Stimulated activated CD8-positive, alpha-beta memory T cell treated with anti-CD3 and anti-CD28 coated beads, Interleukin-7, amount 100 ng/mL, for 48 hours (primary cell): ENCODE measurements around the gene CCER1.

Experiments used
- DNase-seq, 2 donors: peaks; one replicate each; pipeline ENCODE4 v3.0.0-alpha.2; 2020; ENCODE audit warnings: low read depth in 1 of 2; ENCODE audit errors: extremely low read depth in 1 of 2

Gene CCER1

GRCh38 chr12:90924406-90924805, 30.6 kb downstream of the CCER1 start:
- no peak for DNase-seq

GRCh38 chr12:90922145-90922627, 32.8 kb downstream of the CCER1 start:
- DNase-seq = no peak

GRCh38 chr12:90921536-90921935, 33.4 kb downstream of the CCER1 start:
- no peak for DNase-seq

- no peak for DNase-seq
These were observed 34.8 kb downstream of the CCER1 start for GRCh38 chr12:90920222-90920621.

- DNase-seq = no peak
These were observed 37.5 kb downstream of the CCER1 start for GRCh38 chr12:90917431-90917830.

GRCh38 chr12:90916516-90916915, 38.5 kb downstream of the CCER1 start:
- no peak for DNase-seq

GRCh38 chr12:90915353-90915752, 39.6 kb downstream of the CCER1 start:
- DNase-seq = no peak

- DNase-seq = no peak
These were observed 44.0 kb downstream of the CCER1 start for GRCh38 chr12:90910958-90911357.

- DNase-seq = no peak
These were observed 45.8 kb downstream of the CCER1 start for GRCh38 chr12:90909069-90909770.

- no peak for DNase-seq
These were observed 46.5 kb downstream of the CCER1 start for GRCh38 chr12:90908465-90908864.

GRCh38 chr12:90905691-90906370, 49.1 kb downstream of the CCER1 start:
- DNase-seq = no peak

GRCh38 chr12:90902596-90902995, 52.4 kb downstream of the CCER1 start:
- DNase-seq = no peak
